HFFc6 (cell line): ENCODE measurements around the gene TTPAL. TPM values are rescaled to one million over a fixed set of nuclear protein-coding genes. Genes with fewer than 3 reads are reported as not detected.

Experiments used
- DNase-seq: peaks from one replicate; pipeline ENCODE4 v3.0.0-alpha.2; 2018
- H3K27ac Mint-ChIP-seq: 2 replicates; pipeline ENCODE4 v1.8.0; 2020; ENCODE audit warnings: mild to moderate bottlenecking, mixed read lengths
- H3K27me3 Mint-ChIP-seq: 2 replicates; pipeline ENCODE4 v1.8.0; 2021; ENCODE audit warnings: mild to moderate bottlenecking, moderate library complexity, mixed read lengths; ENCODE audit not compliant: insufficient read depth
- H3K36me3 Mint-ChIP-seq: 2 replicates; pipeline ENCODE4 v1.8.0; 2021; ENCODE audit warnings: low read depth, mixed read lengths
- H3K4me1 Mint-ChIP-seq: 2 replicates; pipeline ENCODE4 v1.8.0; 2020; ENCODE audit warnings: low read depth, mixed read lengths
- H3K4me3 Mint-ChIP-seq: 2 replicates; pipeline ENCODE4 v1.8.0; 2020; ENCODE audit warnings: mild to moderate bottlenecking, moderate library complexity, mixed read lengths
- H3K9me3 Mint-ChIP-seq: 2 replicates; pipeline ENCODE4 v1.8.0; 2020; ENCODE audit warnings: mild to moderate bottlenecking, mixed read lengths
- total RNA-seq, 6 experiments: library from RNA; stranded (reverse); fragmentation: NEBNext Ultra II Directional; extraction: Animal tissue kit (Norgen Biotek cat#: 25700); gene quantifications; 2 replicates in 1 of 6; 3 replicates in 5 of 6; pipeline ENCODE4 v1.2.3, GENCODE V29; 2021
- TF ChIP-seq, protein P1 (sequence below): fragments of 200-600 bp; sonication (generic); IDR thresholded peaks from 2 replicates; pipeline ENCODE4 v1.5.0; 2021; ENCODE audit warnings: antibody characterized with exemption, mild to moderate bottlenecking

The TTPAL gene
- total RNA-seq, 6 experiments from 2014 or later, result 28.7 to 38.7 (median 35.2) TPM

DNA sequence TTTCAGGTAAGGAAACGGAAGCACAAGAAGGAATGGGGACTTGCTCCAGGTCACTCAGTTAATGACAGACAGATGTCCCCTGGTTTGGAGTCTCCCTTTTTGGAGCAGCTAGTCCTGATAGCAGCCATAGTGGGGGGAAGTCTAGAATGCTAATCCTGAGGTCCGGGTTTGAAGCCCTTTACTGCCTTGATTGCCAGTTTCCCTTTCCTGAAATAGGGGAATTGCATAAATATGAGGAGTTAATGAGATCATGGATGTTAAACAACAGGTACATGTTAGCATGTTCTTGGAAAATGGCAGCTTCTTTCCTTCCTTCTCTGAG lies 341 bp upstream of the TTPAL start:
- no peak for DNase-seq
- peaks cover 1% of the 10 kb centered on the region; the same call in 1 of the 2 replicates for H3K36me3 Mint-ChIP-seq
- peaks cover 7% of the 10 kb centered on the region; the same call in 1 of the 2 replicates for H3K27me3 Mint-ChIP-seq
- peak overlapping the region; percentile 95 for H3K27ac Mint-ChIP-seq
- peaks cover 31% of the 10 kb centered on the region for H3K4me1 Mint-ChIP-seq
- H3K9me3 Mint-ChIP-seq, result no peaks in the 10 kb centered on the region
- H3K4me3 Mint-ChIP-seq, result peak overlapping the region; percentile 91
- TF ChIP-seq, protein P1, sequence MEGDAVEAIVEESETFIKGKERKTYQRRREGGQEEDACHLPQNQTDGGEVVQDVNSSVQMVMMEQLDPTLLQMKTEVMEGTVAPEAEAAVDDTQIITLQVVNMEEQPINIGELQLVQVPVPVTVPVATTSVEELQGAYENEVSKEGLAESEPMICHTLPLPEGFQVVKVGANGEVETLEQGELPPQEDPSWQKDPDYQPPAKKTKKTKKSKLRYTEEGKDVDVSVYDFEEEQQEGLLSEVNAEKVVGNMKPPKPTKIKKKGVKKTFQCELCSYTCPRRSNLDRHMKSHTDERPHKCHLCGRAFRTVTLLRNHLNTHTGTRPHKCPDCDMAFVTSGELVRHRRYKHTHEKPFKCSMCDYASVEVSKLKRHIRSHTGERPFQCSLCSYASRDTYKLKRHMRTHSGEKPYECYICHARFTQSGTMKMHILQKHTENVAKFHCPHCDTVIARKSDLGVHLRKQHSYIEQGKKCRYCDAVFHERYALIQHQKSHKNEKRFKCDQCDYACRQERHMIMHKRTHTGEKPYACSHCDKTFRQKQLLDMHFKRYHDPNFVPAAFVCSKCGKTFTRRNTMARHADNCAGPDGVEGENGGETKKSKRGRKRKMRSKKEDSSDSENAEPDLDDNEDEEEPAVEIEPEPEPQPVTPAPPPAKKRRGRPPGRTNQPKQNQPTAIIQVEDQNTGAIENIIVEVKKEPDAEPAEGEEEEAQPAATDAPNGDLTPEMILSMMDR, result no peak

DNA sequence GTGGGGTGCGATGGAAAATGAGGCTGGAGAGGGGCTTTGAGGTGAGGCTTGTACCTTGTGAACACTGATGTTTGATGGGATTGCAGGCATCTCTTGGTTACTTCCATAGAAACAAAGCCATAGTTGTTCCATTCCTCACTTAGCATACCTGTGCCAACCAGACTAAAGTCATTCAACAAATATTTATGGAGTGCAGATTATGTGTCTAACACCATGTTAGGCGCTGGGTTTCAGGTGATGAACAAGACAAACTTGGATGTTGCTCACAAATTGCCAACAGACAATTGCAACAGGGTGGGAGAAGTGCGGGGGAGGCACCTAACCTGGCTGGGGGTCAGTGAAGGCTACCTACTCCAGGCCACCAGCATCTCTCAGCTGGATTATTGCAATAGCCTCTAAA lies 1.5 kb downstream of the TTPAL start:
- H3K4me3 Mint-ChIP-seq, result peak overlapping the region; percentile 91
- peaks cover under 1% of the 10 kb centered on the region; the same call in 1 of the 2 replicates for H3K27me3 Mint-ChIP-seq
- H3K27ac Mint-ChIP-seq, result peak overlapping the region; percentile 95
- peaks cover 19% of the 10 kb centered on the region for H3K36me3 Mint-ChIP-seq
- H3K9me3 Mint-ChIP-seq, result no peaks in the 10 kb centered on the region
- peaks cover 31% of the 10 kb centered on the region for H3K4me1 Mint-ChIP-seq
- no peak for DNase-seq
- TF ChIP-seq, protein P1, result no peak

DNA sequence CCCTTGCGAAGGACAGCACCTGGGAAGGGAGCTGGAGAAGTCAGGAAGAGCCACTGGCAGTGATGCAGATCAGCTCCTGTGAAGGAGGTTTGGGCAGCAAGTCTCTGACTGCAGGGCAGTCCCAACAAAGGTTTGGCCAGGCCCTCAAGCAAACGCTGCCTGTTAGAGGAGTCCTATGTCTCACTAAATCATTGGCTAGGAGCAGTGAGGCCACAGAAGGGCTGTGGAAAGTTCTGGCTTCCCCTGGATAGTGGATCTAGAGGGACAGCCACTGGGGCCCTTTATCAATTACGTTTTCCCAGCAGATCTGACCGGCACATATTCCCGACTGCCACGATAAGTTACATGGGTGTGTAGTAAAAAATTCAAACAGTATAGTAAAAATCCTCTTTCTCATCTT lies 2.5 kb downstream of the TTPAL start:
- TF ChIP-seq, protein P1, result no peak
- Mint-ChIP-seq H3K36me3 (peaks cover 20% of the 10 kb centered on the region), H3K4me1 (peaks cover 31% of the 10 kb centered on the region), H3K4me3 (no peak overlapping the region), H3K27me3 (no peaks in the 10 kb centered on the region), H3K9me3 (no peaks in the 10 kb centered on the region), H3K27ac (no peak overlapping the region; the same call in 1 of the 2 replicates)
- DNase-seq, result no peak

DNA sequence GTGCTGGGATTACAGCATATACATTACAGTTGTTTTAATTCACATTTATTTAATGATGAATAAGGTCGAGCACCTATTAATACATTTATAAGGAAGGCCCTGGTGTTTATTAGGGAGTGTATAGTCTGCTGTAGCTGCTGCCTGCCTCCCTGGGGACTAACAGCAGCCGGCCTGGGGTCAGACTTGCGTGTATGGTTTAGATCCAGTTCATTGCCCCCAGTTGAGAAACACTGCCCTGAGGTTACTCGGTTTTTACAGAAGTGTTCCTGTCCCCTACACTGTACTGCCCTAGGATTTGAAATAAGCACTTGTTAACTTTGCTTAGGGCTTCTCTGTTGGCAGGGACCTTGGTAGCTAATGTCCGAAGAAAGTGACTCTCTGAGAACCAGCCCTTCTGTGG lies 4.0 kb downstream of the TTPAL start:
- Mint-ChIP-seq H3K4me1 (peaks cover 31% of the 10 kb centered on the region), H3K36me3 (peaks cover 20% of the 10 kb centered on the region), H3K27ac (no peak overlapping the region), H3K4me3 (no peak overlapping the region), H3K9me3 (no peaks in the 10 kb centered on the region), H3K27me3 (no peaks in the 10 kb centered on the region)
- TF ChIP-seq, protein P1, result no peak
- no peak for DNase-seq

DNA sequence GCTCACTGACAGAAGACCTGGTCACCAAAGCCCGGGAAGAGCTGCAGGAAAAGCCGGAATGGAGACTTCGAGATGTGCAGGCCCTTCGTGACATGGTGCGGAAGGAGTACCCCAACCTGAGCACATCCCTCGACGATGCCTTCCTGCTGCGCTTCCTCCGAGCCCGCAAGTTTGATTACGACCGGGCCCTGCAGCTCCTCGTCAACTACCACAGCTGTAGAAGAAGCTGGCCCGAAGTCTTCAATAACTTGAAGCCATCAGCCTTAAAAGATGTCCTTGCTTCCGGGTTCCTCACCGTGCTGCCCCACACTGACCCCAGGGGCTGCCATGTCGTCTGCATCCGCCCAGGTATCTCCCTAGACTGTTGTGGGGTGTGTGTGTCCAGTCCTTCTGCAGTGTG lies 4.4 kb downstream of the TTPAL start:
- no peak overlapping the region for H3K4me3 Mint-ChIP-seq
- no peak for DNase-seq
- peaks cover 30% of the 10 kb centered on the region for H3K4me1 Mint-ChIP-seq
- H3K36me3 Mint-ChIP-seq, result peaks cover 21% of the 10 kb centered on the region
- H3K27ac Mint-ChIP-seq, result no peak overlapping the region
- peaks cover 1% of the 10 kb centered on the region; the same call in 1 of the 2 replicates for H3K27me3 Mint-ChIP-seq
- TF ChIP-seq, protein P1, result no peak
- H3K9me3 Mint-ChIP-seq, result no peaks in the 10 kb centered on the region
